Activated effector memory CD4-positive, alpha-beta T cell treated with anti-CD3 and anti-CD28 coated beads, Interleukin-2, amount 50 U/mL, for 16 hours (primary cell): Measurements from ENCODE around the gene ZFP92.
A peak's percentile ranks its signal among the peaks of the same experiment; 100 is the strongest.
"Not testable (repeated sequence)": the region's sequence is repeated elsewhere in the genome, so short reads cannot be mapped to it uniquely, and the experiment has no call there.

Experiments used
- DNase-seq: peaks from one replicate; pipeline ENCODE4 v3.0.0-alpha.2; 2020

The ZFP92 gene

GRCh38 chrX:153387987-153388721 is 23.1 kb upstream of the ZFP92 start:
- DNase-seq: no peak

DNA sequence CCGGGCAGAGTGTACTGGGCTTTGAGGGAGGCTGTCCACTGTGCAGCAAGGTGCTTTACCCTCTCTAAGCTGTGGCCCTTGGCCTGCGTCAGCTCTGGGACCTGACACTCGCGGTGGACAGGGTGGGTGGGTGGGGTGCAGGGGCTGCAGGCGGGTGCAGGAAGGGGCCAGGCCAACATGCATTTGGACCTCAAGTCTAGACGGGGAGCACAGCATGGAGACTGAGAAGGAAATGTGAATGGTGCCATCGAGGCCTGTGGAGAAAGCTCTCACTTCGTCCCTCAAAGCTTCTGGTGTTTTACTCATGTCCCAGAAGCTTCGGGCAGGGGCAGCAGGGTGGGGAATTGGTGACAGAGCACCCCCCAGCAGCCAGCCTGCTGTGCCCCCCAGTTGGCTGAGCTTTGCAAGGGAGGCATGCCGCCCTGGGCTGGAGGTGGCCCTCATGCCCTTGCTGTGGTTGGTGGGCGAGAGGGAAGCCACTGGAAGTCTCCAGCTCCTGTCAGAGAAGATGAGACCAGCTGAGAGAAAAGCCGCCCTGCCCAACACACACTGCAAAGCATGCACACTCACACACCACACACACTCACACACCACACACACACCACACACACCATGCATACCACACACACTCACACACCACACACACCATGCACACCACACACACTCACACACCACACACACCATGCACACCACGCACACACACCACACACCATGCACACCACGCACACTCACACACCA is 22.4 kb upstream of the ZFP92 start:
- no peak for DNase-seq

- not testable (repeated sequence) for DNase-seq
Observed at GRCh38 chrX:153389460-153389768, 21.9 kb upstream of the ZFP92 start.

GRCh38 chrX:153392642-153393321 is 18.5 kb upstream of the ZFP92 start:
- DNase-seq: no peak

GRCh38 chrX:153394612-153395011 is 16.7 kb upstream of the ZFP92 start:
- no peak for DNase-seq

DNA sequence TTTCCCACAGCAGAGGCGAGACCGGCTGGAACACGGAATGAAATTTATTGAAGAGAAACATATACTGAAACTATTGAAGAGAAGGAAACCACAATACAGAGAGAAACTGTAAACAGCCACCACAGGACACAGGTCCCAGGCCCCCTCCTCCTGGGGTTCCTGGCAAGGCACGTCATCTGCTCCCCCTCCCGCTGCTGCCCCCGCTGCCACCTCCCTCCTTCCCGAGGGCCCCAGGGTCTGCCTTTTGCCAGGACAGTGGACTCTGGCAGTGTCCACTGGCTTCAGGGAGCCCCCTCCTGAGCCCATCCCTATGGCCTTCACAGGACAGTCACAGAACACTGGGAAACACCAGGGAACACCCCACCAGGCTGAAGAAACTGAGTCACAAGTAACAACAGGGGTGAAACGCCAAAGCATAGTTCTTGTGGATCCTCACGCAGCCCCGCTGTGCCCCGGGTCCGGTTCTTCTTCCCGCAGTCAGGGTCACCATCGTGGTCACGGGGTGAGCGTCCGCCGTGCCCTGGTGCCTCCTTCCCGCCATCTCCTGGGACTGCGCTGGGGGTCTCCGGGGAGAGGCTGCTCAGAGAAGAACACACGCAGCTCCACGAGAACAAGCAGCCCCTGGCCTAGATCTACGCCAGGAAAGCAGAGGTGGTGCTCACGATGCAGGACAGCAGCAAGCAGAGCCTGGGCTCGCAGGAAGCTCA is 15.5 kb upstream of the ZFP92 start:
- DNase-seq: peak; percentile 28

DNA sequence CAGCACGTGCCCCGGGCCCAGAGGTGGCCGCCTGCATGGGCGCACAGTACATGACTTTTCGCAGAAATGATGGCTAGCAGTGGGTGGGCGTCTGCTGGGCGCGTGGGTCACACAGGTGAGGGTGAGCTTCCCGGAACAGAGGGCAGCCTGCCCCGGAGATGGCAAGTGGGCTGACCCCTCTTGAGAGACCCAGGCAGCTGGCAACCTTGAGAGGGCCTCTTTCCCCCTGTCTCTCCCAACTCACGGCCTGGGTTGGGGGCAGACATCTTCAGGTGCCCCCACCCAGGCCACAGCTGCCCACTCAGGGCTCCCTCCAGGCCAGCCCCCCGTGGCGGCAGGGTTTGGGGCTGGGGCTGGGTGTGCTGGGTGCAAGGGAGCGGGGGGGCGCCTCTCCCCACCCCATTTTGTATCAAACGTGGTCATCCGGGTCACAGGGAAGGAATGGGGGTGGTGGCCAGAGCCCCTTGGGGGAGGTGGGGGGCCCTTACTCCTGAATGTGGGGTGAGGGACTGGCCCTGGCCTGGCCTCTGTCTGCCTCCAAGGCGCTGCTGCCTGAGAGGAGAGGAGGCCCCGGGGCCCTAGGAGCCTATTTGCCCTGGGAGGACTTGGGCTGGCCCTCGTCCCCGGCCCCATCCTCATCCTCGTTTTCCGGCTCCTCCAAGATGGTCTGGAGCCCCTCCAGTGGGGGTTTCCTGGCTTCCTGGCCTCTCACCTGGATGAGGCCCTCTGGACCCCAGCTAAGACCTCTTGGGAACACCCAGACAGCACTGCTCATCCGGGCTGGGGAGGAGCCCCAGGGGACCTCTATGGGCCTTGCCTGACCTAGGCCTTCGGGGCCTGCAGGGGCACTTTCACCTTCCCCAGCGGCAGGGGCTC is 14.7 kb upstream of the ZFP92 start:
- DNase-seq: peak; percentile 16

DNA sequence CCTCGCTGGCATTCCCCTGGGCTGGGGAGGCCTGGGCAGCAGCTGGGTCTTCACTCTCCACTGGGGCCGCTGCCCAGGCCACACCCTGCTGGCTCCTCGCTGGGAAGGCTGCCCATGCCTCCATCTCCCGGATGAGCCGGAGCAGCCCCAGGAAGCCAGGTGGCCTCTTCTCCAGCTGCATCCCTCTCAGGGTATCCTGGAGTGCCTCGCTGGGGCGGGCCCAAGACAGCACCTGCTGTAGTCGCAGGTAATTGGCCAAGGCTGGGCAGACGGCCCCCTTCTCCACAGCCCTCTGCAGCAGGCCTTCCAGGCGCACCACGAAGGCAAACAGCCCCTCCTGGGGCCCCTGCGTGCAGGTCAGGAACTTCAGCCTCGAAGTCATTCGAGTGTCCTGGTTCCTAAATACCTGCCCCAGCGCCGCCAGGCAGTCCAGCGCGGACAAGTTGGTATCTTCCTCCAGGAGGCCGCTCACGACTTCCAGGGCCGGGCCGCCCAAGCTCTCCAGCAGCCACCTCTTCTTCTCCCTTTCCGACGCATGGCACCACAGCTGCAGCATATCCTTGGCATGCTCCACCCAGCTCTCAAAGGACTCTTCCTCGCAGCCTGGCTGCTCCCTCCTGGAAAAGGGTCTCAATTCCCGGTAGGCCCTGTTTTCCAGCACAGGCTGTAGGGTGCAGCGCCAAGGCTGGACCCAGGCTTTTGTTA is 13.9 kb upstream of the ZFP92 start:
- DNase-seq: no peak

DNA sequence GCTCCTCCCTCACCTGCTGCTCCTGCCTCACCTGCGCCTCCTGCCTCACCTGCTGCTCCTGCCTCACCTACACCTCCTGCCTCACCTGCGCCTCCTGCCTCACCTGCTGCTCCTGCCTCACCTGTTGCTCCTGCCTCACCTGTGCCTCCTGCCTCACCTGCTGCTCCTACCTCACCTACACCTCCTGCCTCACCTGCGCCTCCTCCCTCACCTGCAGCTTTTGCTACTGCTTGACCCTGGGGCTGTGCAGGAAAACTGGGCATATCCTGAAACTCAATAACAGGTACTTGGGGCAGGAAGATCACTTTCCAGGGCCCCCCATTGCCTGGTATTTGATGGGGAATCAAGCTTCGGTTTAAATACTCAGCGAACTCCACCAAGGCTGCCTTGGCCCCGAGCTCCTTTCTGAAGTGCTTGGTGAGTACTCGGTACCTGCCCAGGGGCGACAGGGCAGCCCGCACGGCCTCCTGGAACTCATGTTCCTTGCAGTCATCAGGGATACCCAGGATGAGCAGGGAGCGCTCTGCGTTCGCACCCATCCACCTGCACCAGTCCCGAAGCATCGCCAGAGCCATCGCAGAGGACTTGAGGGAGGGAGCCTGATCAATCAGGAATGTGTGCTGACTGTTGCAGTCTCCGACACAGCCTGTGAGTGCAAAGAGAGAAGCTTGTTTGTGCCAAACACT is 12.9 kb upstream of the ZFP92 start:
- DNase-seq: no peak

DNA sequence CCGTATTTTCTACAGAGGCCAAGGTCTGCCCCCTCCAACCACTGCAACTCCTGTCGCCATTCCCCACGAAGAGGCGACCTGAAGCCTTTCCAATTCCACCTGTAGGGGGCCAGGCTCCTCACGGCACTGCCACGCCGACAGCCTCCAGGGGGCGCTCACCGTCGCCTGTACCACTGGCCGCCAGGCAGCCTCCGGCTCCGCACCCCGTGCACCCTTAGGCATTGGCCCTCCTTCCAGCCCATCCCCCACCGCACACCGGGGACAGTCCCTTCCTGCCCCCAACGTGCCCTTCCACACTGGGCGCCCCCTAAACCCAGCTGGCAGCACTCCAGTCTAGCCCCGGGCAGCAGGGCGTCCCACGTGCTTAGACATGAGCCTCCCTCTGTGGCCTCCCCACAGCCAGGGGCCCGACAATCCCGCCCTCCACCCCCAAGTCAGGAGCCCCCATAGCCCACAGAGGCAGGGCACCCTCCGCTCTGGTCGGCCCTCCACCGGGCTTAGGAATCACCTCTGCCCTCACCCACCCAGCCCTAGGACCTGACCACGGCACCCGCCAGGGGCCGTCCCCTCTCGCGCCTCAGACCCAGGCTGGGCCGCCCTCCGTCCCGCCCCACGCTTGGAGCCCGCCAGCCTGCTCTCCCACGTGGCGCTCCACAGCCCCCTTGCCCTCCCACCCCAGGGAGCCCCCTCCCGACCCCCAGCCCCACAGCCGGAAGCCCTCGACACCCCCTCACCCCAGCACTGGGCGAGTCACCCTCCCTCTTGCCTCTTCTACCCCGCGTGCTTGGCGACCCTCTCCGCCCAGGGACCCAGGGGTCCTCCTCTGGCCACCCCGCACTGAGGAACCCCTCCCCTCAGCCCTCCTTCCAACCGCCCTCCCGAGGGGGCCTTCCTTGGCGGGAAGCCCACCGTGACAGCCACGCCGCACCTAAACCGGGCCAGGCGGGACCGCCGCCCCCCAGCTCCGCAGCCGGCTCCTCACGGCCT is 10.8 kb upstream of the ZFP92 start:
- DNase-seq: peak; percentile 83

DNA sequence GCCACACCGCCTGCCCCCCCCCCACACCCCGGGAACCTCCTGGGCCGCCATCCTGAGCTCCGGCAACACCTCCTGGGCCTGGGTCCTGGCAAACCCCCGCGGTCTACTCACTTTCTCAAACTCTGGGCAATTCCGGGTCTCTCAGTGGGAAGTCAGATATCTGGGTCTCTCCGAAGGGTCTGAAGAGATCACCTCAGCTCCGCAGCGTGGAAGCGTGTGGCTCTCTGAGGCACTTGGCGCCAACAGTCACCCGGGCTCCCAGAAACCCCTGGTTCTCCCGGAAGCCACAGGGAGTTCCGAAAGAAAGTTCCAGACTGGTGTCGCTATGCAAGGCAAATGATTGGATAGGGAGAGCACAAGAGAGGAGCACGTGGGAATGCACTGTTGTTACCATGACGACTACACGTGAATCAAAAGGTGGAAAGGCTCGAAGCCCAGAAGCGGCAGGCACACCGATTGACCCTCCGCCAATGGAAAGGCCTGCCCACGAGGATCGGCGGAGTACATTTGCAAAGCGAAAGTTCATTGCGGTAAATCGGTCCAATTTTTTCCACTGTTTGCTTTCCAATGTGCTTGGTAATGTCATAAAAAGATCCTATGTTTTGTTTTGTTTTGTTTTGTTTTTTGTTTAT is 10.0 kb upstream of the ZFP92 start, which contains the start of gene PNMA6E:
TSS of gene PNMA6E (minus strand) at position 218 of the 632 bp plus-strand sequence. CDS start 2,501 bp downstream, outside the sequence.
- DNase-seq: no peak

- not testable (repeated sequence) for DNase-seq
Observed at GRCh38 chrX:153404333-153404732, 6.9 kb upstream of the ZFP92 start.

DNA sequence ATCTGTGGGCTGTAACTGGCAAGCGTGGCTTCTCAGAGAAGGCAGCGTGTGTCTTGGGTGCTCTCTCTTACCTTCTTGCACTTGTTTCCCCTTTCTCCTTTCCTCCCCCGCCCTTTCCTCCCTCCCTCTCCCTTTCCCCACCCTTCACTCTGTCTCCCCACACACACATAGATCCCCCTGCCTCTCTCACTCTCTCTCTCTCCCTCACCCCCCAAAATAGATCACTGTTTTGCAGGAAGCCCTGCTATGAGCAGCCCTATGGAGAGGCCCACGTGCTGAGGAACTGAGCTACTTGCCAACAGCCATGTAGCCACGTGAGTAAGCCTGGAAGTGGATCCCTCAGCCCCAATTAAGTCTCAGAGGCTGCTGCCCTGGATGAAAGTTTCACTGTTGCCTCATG is 5.8 kb upstream of the ZFP92 start:
- no peak for DNase-seq

DNA sequence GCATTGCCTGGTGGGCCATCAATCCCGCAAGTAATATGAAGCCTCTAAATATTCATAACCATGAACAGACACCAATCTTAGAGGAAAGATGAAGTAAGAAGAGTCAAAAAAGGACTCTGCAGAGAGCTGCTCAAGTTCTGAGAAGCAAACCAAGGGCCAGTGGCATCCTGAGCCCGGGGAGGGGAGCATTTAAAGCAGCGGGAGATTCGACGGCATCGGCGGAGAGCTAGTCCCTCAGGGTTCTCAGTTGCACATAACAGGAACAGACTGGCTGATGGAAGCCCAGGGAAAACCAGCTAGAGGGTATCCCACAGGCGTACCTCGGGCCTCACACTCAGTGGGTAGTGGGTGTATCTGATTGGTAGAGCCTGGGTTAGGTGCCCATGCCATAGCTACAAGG is 5.3 kb upstream of the ZFP92 start:
- no peak for DNase-seq

DNA sequence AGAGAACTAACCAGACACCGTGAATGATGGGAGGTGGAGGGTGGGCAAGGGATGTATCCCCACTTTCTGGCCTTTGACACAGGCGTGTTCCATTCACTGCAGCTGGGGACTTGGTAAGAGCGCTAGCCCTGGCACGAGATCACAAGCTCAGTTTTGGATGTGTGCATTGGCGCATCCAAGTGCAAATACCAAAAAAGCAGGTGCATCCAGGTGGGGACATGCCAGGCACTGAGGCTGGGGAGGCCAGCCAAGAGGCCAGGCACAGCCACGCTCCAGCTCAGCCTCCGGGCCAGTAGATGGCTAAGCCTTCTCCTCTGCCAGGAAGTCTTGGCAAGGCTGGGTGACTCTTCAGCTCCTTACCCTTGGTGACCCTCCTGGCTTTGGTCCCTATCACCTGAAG is 4.4 kb upstream of the ZFP92 start:
- DNase-seq: no peak

- no peak for DNase-seq
Observed at GRCh38 chrX:153407736-153408135, 3.5 kb upstream of the ZFP92 start.

- no peak for DNase-seq
Observed at GRCh38 chrX:153408221-153408721, 3.0 kb upstream of the ZFP92 start.

DNA sequence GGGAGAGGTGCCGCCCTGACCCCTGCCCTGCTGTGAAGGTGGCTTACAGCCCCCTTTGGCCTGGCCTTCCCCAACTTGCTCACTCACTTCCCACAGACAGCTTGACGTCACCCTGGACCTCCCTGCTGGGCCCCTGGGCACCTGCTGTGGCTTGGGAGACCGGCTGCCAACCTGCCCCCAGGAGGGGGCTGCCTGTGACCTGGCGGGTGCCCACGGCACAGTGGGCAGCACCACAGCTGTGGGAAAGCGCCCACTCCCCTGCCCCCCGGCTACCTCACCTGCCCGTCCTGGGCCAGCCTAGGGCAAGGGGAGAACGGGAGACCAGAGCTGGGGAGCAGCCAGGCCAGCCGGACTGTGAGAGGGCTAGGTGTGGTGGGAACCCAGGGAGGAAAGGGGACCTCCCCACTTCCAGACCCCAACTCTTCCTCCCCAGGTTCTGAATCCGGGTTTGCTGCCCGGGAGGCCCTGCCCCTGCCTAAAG is 2.4 kb upstream of the ZFP92 start:
- no peak for DNase-seq
